ENCODE measurements around the gene P2RY14.

DNA sequence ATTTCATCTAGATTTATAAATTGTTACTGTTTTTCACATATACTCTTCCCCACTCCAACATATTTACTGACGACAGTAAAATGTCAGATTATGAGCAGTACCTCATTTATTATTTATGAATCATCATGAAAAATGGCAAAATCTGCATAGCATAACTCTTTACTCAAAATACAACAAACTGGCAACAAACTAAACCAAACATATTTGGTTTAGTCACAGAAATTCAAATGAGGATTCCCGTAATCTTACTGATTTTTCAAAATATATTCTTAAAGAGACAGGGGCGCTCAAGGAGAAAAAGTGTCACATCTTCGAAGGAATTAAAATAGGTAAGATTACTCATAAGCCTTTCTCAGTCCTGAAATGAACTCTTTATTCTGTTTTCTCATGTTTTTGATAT is 41.3 kb upstream of the P2RY14 start:
- TF ChIP-seq CTCF (conservative IDR thresholded peaks at IDR 0.05 in 1 of 2, IDR thresholded peaks at IDR 0.05 in 1 of 2; ENCODE audit: low read depth in 1 of 2, low read length in 2 of 2) = no peak
- no peak for TF ChIP-seq EZH2 (IDR thresholded peaks at IDR 0.05; ENCODE audit: low read length, missing control alignments)

Measured in fibroblast of lung (primary cell).